K562 (cell line): Measurements from ENCODE around the gene ABHD10. TPM values are rescaled to one million over a fixed set of nuclear protein-coding genes. Genes with fewer than 3 reads are reported as not detected.

Source experiments
- ATAC-seq: fragments of 200-7000 bp; cut with Tn5 transposase; 3 replicates; pipeline ENCODE4 v1.9.1; 2020; ENCODE audit warnings: moderate library complexity
- BruUV-seq: library from RNA; stranded (reverse); fragments of 400-500 nt; replicated peaks from 2 replicates; lab custom pipeline; 2021; lab: Mats Ljungman, UMichigan
- CTCF ChIA-PET: fragments of 300-600 bp; formaldehyde crosslinking; extraction: SDS; loops from one replicate; lab custom pipeline; 2021; ENCODE audit warnings: low intra/inter-chr PET ratio; lab: Yijun Ruan, JAX
- POLR2A ChIA-PET: fragments of 300-600, 350-650 bp; sonication (Branson Sonifier 250); formaldehyde crosslinking; extraction: SDS; loops from one replicate; lab custom pipeline; 2021; ENCODE audit warnings: antibody characterized with exemption, inconsistent platforms; lab: Yijun Ruan, JAX
- DNase-seq, 4 experiments: peaks; one replicate each; pipeline versions ENCODE4 v3.0.0 to v3.0.0-alpha.2; 2011 to 2018; ENCODE audit warnings: low spot score in 3 of 4, mixed read lengths in 3 of 4; ENCODE audit errors: extremely low read depth in 1 of 4
- FAIRE-seq: peaks from 2 replicates; lab custom pipeline; 2011; peaks lifted over from hg19 to GRCh38; lab: Jason Lieb, UNC
- H2AFZ ChIP-seq: 2 replicates; pipeline ENCODE4 v1.6.0; 2011; ENCODE audit warnings: low read depth, low read length, control low read depth, inconsistent platforms
- H3K27ac ChIP-seq: fragments of 200-600 bp; 3 replicates; pipeline ENCODE4 v1.8.0; 2011; ENCODE audit warnings: low read depth, mild to moderate bottlenecking, control low read depth, inconsistent platforms, low read length, moderate library complexity, mixed read lengths; ENCODE audit errors: extremely low read depth
- H3K27me3 ChIP-seq, 2 experiments: fragments of 300-600 bp in 1 of 2; 2 replicates in 1 of 2; 3 replicates in 1 of 2; pipeline versions ENCODE4 v1.6.0 to v1.8.0; 2011; ENCODE audit warnings: inconsistent platforms in 2 of 2, low read length in 2 of 2, mild to moderate bottlenecking in 1 of 2, mixed read lengths in 1 of 2, moderate library complexity in 1 of 2; ENCODE audit not compliant: control insufficient read depth in 2 of 2, insufficient read depth in 2 of 2
- H3K36me3 ChIP-seq: fragments of 300-600 bp; 3 replicates; pipeline ENCODE4 v1.8.0; 2011; ENCODE audit warnings: mild to moderate bottlenecking, low read length, inconsistent platforms; ENCODE audit not compliant: control insufficient read depth, insufficient read depth
- H3K4me1 ChIP-seq, 2 experiments: fragments of 200-600 bp in 1 of 2; replicated peaks in 1 of 2; 2 replicates in 1 of 2; 3 replicates in 1 of 2; pipeline versions ENCODE4 v1.5.1 to v1.8.0; 2011; ENCODE audit warnings: inconsistent platforms in 2 of 2, low read length in 2 of 2, mild to moderate bottlenecking in 1 of 2, mixed read lengths in 1 of 2, moderate library complexity in 1 of 2; ENCODE audit not compliant: control insufficient read depth in 2 of 2, insufficient read depth in 2 of 2
- H3K4me2 ChIP-seq: 2 replicates; pipeline ENCODE4 v1.6.1; 2011; ENCODE audit warnings: low read length, control low read depth, inconsistent platforms, mixed read lengths; ENCODE audit not compliant: insufficient read depth
- H3K4me3 ChIP-seq: fragments of 200-600 bp; sonication (generic), shearing (Covaris generic); 2 replicates; pipeline ENCODE4 v1.5.1; 2016; ENCODE audit warnings: control low read depth, inconsistent platforms
- H3K79me2 ChIP-seq: fragments of 200-600 bp; 3 replicates; pipeline ENCODE4 v1.8.0; 2011; ENCODE audit warnings: low read length, inconsistent platforms; ENCODE audit not compliant: control insufficient read depth, insufficient read depth
- H3K9ac ChIP-seq, 2 experiments: 2 replicates each; pipeline versions ENCODE4 v1.6.0 to v1.6.1; 2011; ENCODE audit warnings: low read depth in 2 of 2, low read length in 2 of 2, control low read depth in 1 of 2, inconsistent platforms in 1 of 2, mild to moderate bottlenecking in 1 of 2, mixed read lengths in 1 of 2; ENCODE audit not compliant: insufficient read depth in 1 of 2
- H3K9me1 ChIP-seq: one replicate; pipeline ENCODE4 v1.6.0; 2011; ENCODE audit warnings: inconsistent platforms, mild to moderate bottlenecking, low read length, moderate library complexity; ENCODE audit not compliant: control insufficient read depth, insufficient read depth
- H3K9me3 ChIP-seq: replicated peaks from 2 replicates; pipeline ENCODE4 v1.5.1; 2011; ENCODE audit warnings: low read depth, low read length, inconsistent platforms; ENCODE audit not compliant: control insufficient read depth, insufficient read depth
- H4K20me1 ChIP-seq: replicated peaks from 2 replicates; pipeline ENCODE4 v1.6.1; 2011; ENCODE audit warnings: low read length, inconsistent platforms, mixed read lengths; ENCODE audit not compliant: control insufficient read depth, insufficient read depth
- ARHGAP35 ChIP-seq: fragments of 450-650 bp; IDR thresholded peaks from 2 replicates; pipeline ENCODE4 v1.6.1; 2018; ENCODE audit not compliant: partially characterized antibody
- CBX1 ChIP-seq: sonication (generic); IDR thresholded peaks from 2 replicates; pipeline ENCODE4 v1.6.1; 2016; ENCODE audit warnings: antibody characterized with exemption, low read depth, mild to moderate bottlenecking
- CEBPB ChIP-seq: fragments of 450-650 bp; IDR thresholded peaks from 2 replicates; pipeline ENCODE4 v1.6.1; 2016; ENCODE audit warnings: missing genetic modification characterization, missing compliant biosample characterization
- CEBPG ChIP-seq, 3 experiments: fragments of 200-800 bp in 1 of 3; sonication (Bioruptor generic) in 1 of 3; sonication (generic) in 1 of 3; formaldehyde crosslinking in 1 of 3; IDR thresholded peaks in 2 of 3; conservative IDR thresholded peaks in 1 of 3; 2 replicates each; pipeline versions ENCODE4 v1.6.1 to v1.8.0; 2016 to 2022; ENCODE audit warnings: missing compliant biosample characterization in 2 of 3, missing genetic modification characterization in 2 of 3, mild to moderate bottlenecking in 1 of 3, missing genetic modification reagents in 1 of 3
- DDX20 ChIP-seq: fragments of 450-650 bp; IDR thresholded peaks from 2 replicates; pipeline ENCODE4 v1.6.1; 2016; ENCODE audit warnings: missing genetic modification characterization, low read depth, mild to moderate bottlenecking, missing compliant biosample characterization, moderate library complexity
- HNRNPL ChIP-seq: fragments of 200-400 bp; formaldehyde crosslinking; IDR thresholded peaks from 2 replicates; pipeline ENCODE4 v1.6.1; 2017; ENCODE audit warnings: low read depth, mild to moderate bottlenecking, low read length
- NRF1 ChIP-seq, 2 experiments: fragments of 450-650 bp; IDR thresholded peaks in 1 of 2; conservative IDR thresholded peaks in 1 of 2; 2 replicates each; pipeline ENCODE4 v1.6.1; 2014; ENCODE audit warnings: mild to moderate bottlenecking in 2 of 2
- PHF8 ChIP-seq: fragments of 200-600 bp; sonication (generic); IDR thresholded peaks from 2 replicates; pipeline ENCODE4 v1.6.1; 2012; ENCODE audit warnings: mixed run types, mild to moderate bottlenecking, inconsistent platforms, low read length, moderate library complexity, borderline replicate concordance
- POLR2G ChIP-seq: fragments of 200-400 bp; formaldehyde crosslinking; IDR thresholded peaks from 2 replicates; pipeline ENCODE4 v1.6.1; 2017; ENCODE audit warnings: low read depth, mild to moderate bottlenecking, antibody characterized with exemption, low read length, moderate library complexity
- SMARCB1 ChIP-seq: IDR thresholded peaks from 2 replicates; pipeline ENCODE4 v1.6.1; 2011; ENCODE audit warnings: improper control_type of control experiment, low read depth; ENCODE audit not compliant: insufficient read length
- STAT5A ChIP-seq: IDR thresholded peaks from 2 replicates; pipeline ENCODE4 v1.6.1; 2012; ENCODE audit warnings: low read length, inconsistent platforms, borderline replicate concordance
- STAT5B ChIP-seq: fragments of 250-450 bp; sonication (Bioruptor Pico); IDR thresholded peaks from 2 replicates; pipeline ENCODE4 v1.8.0; 2021; ENCODE audit warnings: mild to moderate bottlenecking, inconsistent platforms
- U2AF1 ChIP-seq: fragments of 200-400 bp; formaldehyde crosslinking; optimal IDR thresholded peaks from 2 replicates; pipeline ENCODE3; 2017; ENCODE audit warnings: mild to moderate bottlenecking, low read depth, low read length, moderate library complexity
- ZNF551 ChIP-seq: fragments of 250-450 bp; sonication (Bioruptor Pico); IDR thresholded peaks from 2 replicates; pipeline ENCODE4 v1.5.0; 2021; ENCODE audit warnings: mild to moderate bottlenecking, moderate library complexity
- ZNF57 ChIP-seq: fragments of 450-650 bp; formaldehyde crosslinking; IDR thresholded peaks from 2 replicates; pipeline ENCODE4 v1.4.0; 2020; ENCODE audit warnings: mild to moderate bottlenecking, moderate library complexity
- WGBS: fragments of 100-300 bp; shearing (Covaris generic); methylation state at CpG from one replicate; pipeline ENCODE4 v1.1.6; 2016; ENCODE audit warnings: low coverage, mixed read lengths; ENCODE audit not compliant: insufficient coverage; ENCODE audit errors: missing lambda C conversion rate; 5-methylcytosine and 5-hydroxymethylcytosine counted together
- in situ Hi-C: fragments of 300-500 bp; cut with MboI; formaldehyde crosslinking; loops from 4 replicates; pipeline ENCODE4 v1.15.0; 2018; ENCODE audit warnings: inconsistent platforms, mixed read lengths
- intact Hi-C: fragments of 100-400 bp; cut with micrococcal nuclease; formaldehyde crosslinking; loops from 2 replicates; pipeline ENCODE4 v1.14.2; 2022
- polyA plus RNA-seq, 8 experiments: library from polyadenylated mRNA; depleted of rRNA in 4 of 8; stranded (reverse) in 5 of 8; unstranded in 3 of 8; fragments of >200 nt; fragmentation: Nextera tagmentation in 2 of 8; fragmentation: Illumina TruSeq in 1 of 8; extraction: Ambion mirVana in 2 of 8; extraction: Trizol in 1 of 8; gene quantifications; 2 replicates each; pipeline versions ENCODE4 v1.2.1 to v1.2.3, GENCODE V29; 2011 to 2014; ENCODE audit warnings: inconsistent platforms in 1 of 8, missing spikeins in 1 of 8
- total RNA-seq, 7 experiments: library from RNA; depleted of rRNA in 6 of 7; stranded (reverse); fragments of >200 nt in 6 of 7; fragmentation: Illumina TruSeq in 2 of 7; extraction: Trizol in 2 of 7; gene quantifications; 2 replicates each; pipeline versions ENCODE4 v1.2.1 to v1.2.3, GENCODE V29; 2011 to 2021; ENCODE audit warnings: low replicate concordance in 1 of 7
- TF ChIP-seq, protein P1 (sequence below), 2 experiments: fragments of 450-650 bp in 1 of 2; sonication (generic) in 1 of 2; formaldehyde crosslinking in 1 of 2; IDR thresholded peaks in 1 of 2; conservative IDR thresholded peaks in 1 of 2; 2 replicates each; pipeline versions ENCODE4 v1.6.1 to v1.8.1; 2016 to 2023; ENCODE audit warnings: mild to moderate bottlenecking in 2 of 2, moderate library complexity in 2 of 2, inconsistent platforms in 1 of 2, missing genetic modification reagents in 1 of 2
- TF ChIP-seq, protein P2 (sequence below): fragments of 450-650 bp; IDR thresholded peaks from 2 replicates; pipeline ENCODE4 v1.6.1; 2016; ENCODE audit warnings: antibody characterized with exemption
- TF ChIP-seq, protein P3 (sequence below): fragments of 450-650 bp; formaldehyde crosslinking; conservative IDR thresholded peaks from 2 replicates; pipeline ENCODE4 v1.4.0; 2022; ENCODE audit warnings: mild to moderate bottlenecking, missing genetic modification characterization

Gene ABHD10
- total and polyA plus RNA-seq, 9 of the 15 experiments (the other 6 are each of a cell fraction or from before 2014, with no cell fraction given) = 6.1 to 29.5 (median 11.5) TPM

GRCh38 chr3:111944372-111944771 lies 34.5 kb upstream of the ABHD10 start:
- POLR2A ChIA-PET = no interaction called here
- ATAC-seq (no peak), DNase-seq (no peak), FAIRE-seq (no peak)
- 0% methylated on average over 4 of the region's 4 CpGs for WGBS
- Histone ChIP-seq H3K9me3 (no peaks in the 10 kb centered on the region), H3K4me2 (no peak overlapping the region), H3K4me3 (no peak overlapping the region), H3K27me3 (no peaks in the 10 kb centered on the region; a peak in 1 of 5 replicates), H3K79me2 (no peaks in the 10 kb centered on the region), H3K4me1 (no peaks in the 10 kb centered on the region), H3K9ac (no peak overlapping the region), H4K20me1 (no peaks in the 10 kb centered on the region), H2AFZ (no peak overlapping the region), H3K9me1 (no peaks in the 10 kb centered on the region), H3K36me3 (no peaks in the 10 kb centered on the region), H3K27ac (no peak overlapping the region)
- CTCF ChIA-PET = no interaction called here
- intact Hi-C loops (no loop called here), in situ Hi-C loops (no loop called here)
- TF ChIP-seq U2AF1 (no peak), CBX1 (no peak), CEBPB (tag) (peak; percentile 53), STAT5B (CRISPR knock-in tag) (no peak), ZNF551 (CRISPR knock-in tag) (no peak), SMARCB1 (no peak), POLR2G (no peak), ZNF57 (CRISPR knock-in tag) (no peak), NRF1 (conservative IDR thresholded peaks at IDR 0.05 in 1 of 2, IDR thresholded peaks at IDR 0.05 in 1 of 2) (no peak), DDX20 (tag) (no peak), STAT5A (no peak), CEBPG (CRISPR knock-in tag; IDR thresholded peaks at IDR 0.05) (no peak), CEBPG (tag; conservative IDR thresholded peaks at IDR 0.05 in 1 of 2, IDR thresholded peaks at IDR 0.05 in 1 of 2) (peak; percentile 68 to 75), PHF8 (no peak), HNRNPL (no peak), ARHGAP35 (no peak)
- TF ChIP-seq, protein P1, sequence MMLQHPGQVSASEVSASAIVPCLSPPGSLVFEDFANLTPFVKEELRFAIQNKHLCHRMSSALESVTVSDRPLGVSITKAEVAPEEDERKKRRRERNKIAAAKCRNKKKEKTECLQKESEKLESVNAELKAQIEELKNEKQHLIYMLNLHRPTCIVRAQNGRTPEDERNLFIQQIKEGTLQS (IDR thresholded peaks at IDR 0.05) = peak; percentile 77
- TF ChIP-seq, protein P1 (CRISPR knock-in tag; conservative IDR thresholded peaks at IDR 0.05) = no peak
- TF ChIP-seq, protein P2, sequence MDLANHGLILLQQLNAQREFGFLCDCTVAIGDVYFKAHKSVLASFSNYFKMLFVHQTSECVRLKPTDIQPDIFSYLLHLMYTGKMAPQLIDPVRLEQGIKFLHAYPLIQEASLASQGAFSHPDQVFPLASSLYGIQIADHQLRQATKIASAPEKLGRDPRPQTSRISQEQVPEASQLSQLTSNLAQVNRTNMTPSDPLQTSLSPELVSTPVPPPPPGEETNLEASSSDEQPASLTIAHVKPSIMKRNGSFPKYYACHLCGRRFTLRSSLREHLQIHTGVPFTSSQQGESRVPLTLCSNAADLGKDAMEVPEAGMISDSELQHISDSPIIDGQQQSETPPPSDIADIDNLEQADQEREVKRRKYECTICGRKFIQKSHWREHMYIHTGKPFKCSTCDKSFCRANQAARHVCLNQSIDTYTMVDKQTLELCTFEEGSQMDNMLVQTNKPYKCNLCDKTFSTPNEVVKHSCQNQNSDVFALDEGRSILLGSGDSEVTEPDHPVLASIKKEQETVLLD = no peak
- TF ChIP-seq, protein P3, sequence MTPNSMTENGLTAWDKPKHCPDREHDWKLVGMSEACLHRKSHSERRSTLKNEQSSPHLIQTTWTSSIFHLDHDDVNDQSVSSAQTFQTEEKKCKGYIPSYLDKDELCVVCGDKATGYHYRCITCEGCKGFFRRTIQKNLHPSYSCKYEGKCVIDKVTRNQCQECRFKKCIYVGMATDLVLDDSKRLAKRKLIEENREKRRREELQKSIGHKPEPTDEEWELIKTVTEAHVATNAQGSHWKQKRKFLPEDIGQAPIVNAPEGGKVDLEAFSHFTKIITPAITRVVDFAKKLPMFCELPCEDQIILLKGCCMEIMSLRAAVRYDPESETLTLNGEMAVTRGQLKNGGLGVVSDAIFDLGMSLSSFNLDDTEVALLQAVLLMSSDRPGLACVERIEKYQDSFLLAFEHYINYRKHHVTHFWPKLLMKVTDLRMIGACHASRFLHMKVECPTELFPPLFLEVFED = no peak
- no TSS peak for BruUV-seq
